Measurements from ENCODE around the gene COL19A1. TPM values are rescaled to one million over a fixed set of nuclear protein-coding genes. Genes with fewer than 3 reads are reported as not detected.

COL19A1 gene
- total RNA-seq (1.1 TPM), polyA plus RNA-seq (ENCODE audit: insufficient read depth, low read depth, low replicate concordance) (0.60 TPM)
- long read RNA-seq, donor 1 = 0 reads
- long read RNA-seq, donor 2 = 0 reads
- long read RNA-seq, donor 3 = 0 reads
- long read RNA-seq, donor 4 = 0 reads
- long read RNA-seq, donor 5 = 0 reads
- long read RNA-seq, donor 6 = 0 reads
- long read RNA-seq, donor 7 = 0 reads
- long read RNA-seq, donor 8 = 0 reads
- long read RNA-seq, donor 9 = 0 reads
- long read RNA-seq, donor 10 = 0 reads

DNA sequence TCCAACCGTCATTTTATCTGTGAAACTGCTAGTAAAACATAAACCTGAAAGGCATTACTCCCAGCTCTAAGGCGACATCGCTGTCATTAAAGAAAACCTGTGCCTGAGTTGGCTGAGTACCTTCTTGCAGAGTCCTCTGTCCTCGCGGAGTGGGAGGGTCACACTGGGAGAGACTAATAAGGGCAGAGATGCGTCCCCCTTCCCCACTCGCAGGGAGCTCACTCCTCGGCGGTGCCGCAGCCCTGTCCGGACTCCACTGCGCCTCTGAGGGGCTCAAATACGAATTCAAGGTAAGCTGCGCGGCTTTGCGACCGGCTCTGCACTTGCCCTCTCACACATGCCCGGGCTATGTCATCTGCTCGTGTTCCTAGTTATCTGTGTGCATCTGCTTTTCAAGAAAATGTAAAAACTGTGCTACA is at the start of gene COL19A1:
Gene COL19A1, plus strand, starts transcription at position 206 of the 419 bp plus-strand sequence. CDS start 13,012 bp downstream, outside the sequence.
- intact Hi-C loops (cut with DNase I) = no loop called here
- no peak for FAIRE-seq
- Histone ChIP-seq H3K4me1 (ENCODE audit: control insufficient read depth in 2 of 3, insufficient read depth in 2 of 3, low read depth in 1 of 3, low read length in 3 of 3) (peaks cover 0 to 5% (median 0%) of the 10 kb centered on the region in 3 donors), H3K9me3 (ENCODE audit: control insufficient read depth in 2 of 3, insufficient read depth in 1 of 3, low read length in 3 of 3) (no peaks in the 10 kb centered on the region), H3K4me3 (ENCODE audit: low read length in 3 of 3) (peak within 1 kb of the TSS; percentile 52 to 93 (median 70)), H3K27ac (ENCODE audit: low read depth in 2 of 2, low read length in 2 of 2) (no peak within 1 kb of the TSS), H3K36me3 (ENCODE audit: control insufficient read depth in 2 of 3, insufficient read depth in 3 of 3, low read length in 3 of 3) (no peaks in the 10 kb centered on the region), H3K9ac (ENCODE audit: low read length in 3 of 3) (peak within 1 kb of the TSS; percentile 24 to 57 (median 45)), H3K27me3 (ENCODE audit: control insufficient read depth, insufficient read depth, low read length) (no peaks in the 10 kb centered on the region)
- peak; percentile 45 to 74 (median 53) for DNase-seq
- TF ChIP-seq, protein P1, sequence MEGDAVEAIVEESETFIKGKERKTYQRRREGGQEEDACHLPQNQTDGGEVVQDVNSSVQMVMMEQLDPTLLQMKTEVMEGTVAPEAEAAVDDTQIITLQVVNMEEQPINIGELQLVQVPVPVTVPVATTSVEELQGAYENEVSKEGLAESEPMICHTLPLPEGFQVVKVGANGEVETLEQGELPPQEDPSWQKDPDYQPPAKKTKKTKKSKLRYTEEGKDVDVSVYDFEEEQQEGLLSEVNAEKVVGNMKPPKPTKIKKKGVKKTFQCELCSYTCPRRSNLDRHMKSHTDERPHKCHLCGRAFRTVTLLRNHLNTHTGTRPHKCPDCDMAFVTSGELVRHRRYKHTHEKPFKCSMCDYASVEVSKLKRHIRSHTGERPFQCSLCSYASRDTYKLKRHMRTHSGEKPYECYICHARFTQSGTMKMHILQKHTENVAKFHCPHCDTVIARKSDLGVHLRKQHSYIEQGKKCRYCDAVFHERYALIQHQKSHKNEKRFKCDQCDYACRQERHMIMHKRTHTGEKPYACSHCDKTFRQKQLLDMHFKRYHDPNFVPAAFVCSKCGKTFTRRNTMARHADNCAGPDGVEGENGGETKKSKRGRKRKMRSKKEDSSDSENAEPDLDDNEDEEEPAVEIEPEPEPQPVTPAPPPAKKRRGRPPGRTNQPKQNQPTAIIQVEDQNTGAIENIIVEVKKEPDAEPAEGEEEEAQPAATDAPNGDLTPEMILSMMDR (IDR thresholded peaks at IDR 0.05; ENCODE audit: borderline replicate concordance, extremely low read depth, insufficient read depth) = no peak

GRCh38 chr6:69816569-69816968 is 49.8 kb upstream of the COL19A1 start:
- H3K27ac ChIP-seq (ENCODE audit: low read depth in 2 of 2, low read length in 2 of 2) = no peak overlapping the region
- H3K36me3 ChIP-seq (ENCODE audit: control insufficient read depth in 2 of 3, insufficient read depth in 3 of 3, low read length in 3 of 3) = no peaks in the 10 kb centered on the region
- no peaks in the 10 kb centered on the region for H3K4me1 ChIP-seq (ENCODE audit: control insufficient read depth in 2 of 3, insufficient read depth in 2 of 3, low read depth in 1 of 3, low read length in 3 of 3)
- TF ChIP-seq, protein P1 (IDR thresholded peaks at IDR 0.05; ENCODE audit: borderline replicate concordance, extremely low read depth, insufficient read depth) = no peak
- H3K9ac ChIP-seq (ENCODE audit: low read length in 3 of 3) = no peak overlapping the region
- DNase-seq = no peak
- no peaks in the 10 kb centered on the region for H3K9me3 ChIP-seq (ENCODE audit: control insufficient read depth in 2 of 3, insufficient read depth in 1 of 3, low read length in 3 of 3)
- FAIRE-seq = no peak
- H3K27me3 ChIP-seq (ENCODE audit: control insufficient read depth, insufficient read depth, low read length) = no peaks in the 10 kb centered on the region
- no peak overlapping the region for H3K4me3 ChIP-seq (ENCODE audit: low read length in 3 of 3)
- intact Hi-C loops (cut with DNase I) = no loop called here

DNA sequence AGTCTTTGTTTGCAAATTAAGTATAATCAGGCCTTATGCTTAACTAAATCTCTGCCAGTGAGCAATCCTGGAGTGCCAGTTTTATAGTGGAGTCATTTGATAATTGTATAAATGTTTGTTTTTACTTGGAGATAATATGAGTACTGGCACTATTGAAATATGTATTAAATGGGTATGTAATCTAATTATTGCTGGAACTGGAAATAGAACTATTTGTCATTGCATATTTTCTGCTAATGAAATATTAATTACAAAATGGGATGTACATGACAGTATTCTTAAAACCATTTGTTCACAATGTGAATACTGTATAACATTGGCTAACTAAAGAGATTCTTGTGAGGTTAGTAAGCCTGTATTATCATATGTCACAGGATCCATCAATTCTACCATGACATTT is 49.0 kb upstream of the COL19A1 start:
- H3K4me3 ChIP-seq (ENCODE audit: low read length in 3 of 3) = no peak overlapping the region
- TF ChIP-seq, protein P1 (IDR thresholded peaks at IDR 0.05; ENCODE audit: borderline replicate concordance, extremely low read depth, insufficient read depth) = no peak
- DNase-seq = no peak
- H3K9ac ChIP-seq (ENCODE audit: low read length in 3 of 3) = no peak overlapping the region
- no peak overlapping the region for H3K27ac ChIP-seq (ENCODE audit: low read depth in 2 of 2, low read length in 2 of 2)
- no peaks in the 10 kb centered on the region for H3K9me3 ChIP-seq (ENCODE audit: control insufficient read depth in 2 of 3, insufficient read depth in 1 of 3, low read length in 3 of 3)
- FAIRE-seq = no peak
- no peaks in the 10 kb centered on the region for H3K36me3 ChIP-seq (ENCODE audit: control insufficient read depth in 2 of 3, insufficient read depth in 3 of 3, low read length in 3 of 3)
- intact Hi-C loops (cut with DNase I) = no loop called here
- H3K4me1 ChIP-seq (ENCODE audit: control insufficient read depth in 2 of 3, insufficient read depth in 2 of 3, low read depth in 1 of 3, low read length in 3 of 3) = no peaks in the 10 kb centered on the region
- no peaks in the 10 kb centered on the region for H3K27me3 ChIP-seq (ENCODE audit: control insufficient read depth, insufficient read depth, low read length)
